DND-41 (cell line): ENCODE measurements around the gene NIM1K.
"Not testable (repeated sequence)": the region's sequence is repeated elsewhere in the genome, so short reads cannot be mapped to it uniquely, and the experiment has no call there.

ENCODE experiments used
- ATAC-seq: fragments of 200-7000 bp; cut with Tn5 transposase; 3 replicates; pipeline ENCODE4 v1.9.1; 2021; ENCODE audit warnings: low read depth; ENCODE audit not compliant: insufficient read depth
- DNase-seq: peaks from one replicate; pipeline ENCODE4 v3.0.0-alpha.2; 2020
- H2AFZ ChIP-seq: 2 replicates; pipeline ENCODE4 v1.6.0; 2012; ENCODE audit warnings: low read depth, low read length
- H3K27ac ChIP-seq: 2 replicates; pipeline ENCODE4 v1.5.1; 2012; ENCODE audit warnings: low read length, inconsistent platforms
- H3K27me3 ChIP-seq: fragments of 200-600 bp; sonication (generic); 2 replicates; pipeline ENCODE4 v1.6.0; 2012; ENCODE audit warnings: low read length, mild to moderate bottlenecking, inconsistent platforms; ENCODE audit not compliant: insufficient read depth, poor library complexity
- H3K36me3 ChIP-seq: 2 replicates; pipeline ENCODE4 v1.5.1; 2012; ENCODE audit warnings: low read length, inconsistent platforms; ENCODE audit not compliant: insufficient read depth
- H3K4me1 ChIP-seq: 2 replicates; pipeline ENCODE4 v1.5.1; 2012; ENCODE audit warnings: mild to moderate bottlenecking, low read length; ENCODE audit not compliant: insufficient read depth
- H3K4me2 ChIP-seq: 2 replicates; pipeline ENCODE4 v1.6.0; 2012; ENCODE audit warnings: mild to moderate bottlenecking, moderate library complexity, low read length, inconsistent platforms; ENCODE audit not compliant: insufficient read depth
- H3K4me3 ChIP-seq, 2 experiments: fragments of 200-600 bp in 1 of 2; shearing (Covaris generic) in 1 of 2; 2 replicates each; pipeline ENCODE4 v1.5.1; 2012 to 2016; ENCODE audit warnings: inconsistent platforms in 2 of 2, low read length in 2 of 2, mild to moderate bottlenecking in 2 of 2, low read depth in 1 of 2, moderate library complexity in 1 of 2
- H3K79me2 ChIP-seq: 2 replicates; pipeline ENCODE4 v1.6.0; 2012; ENCODE audit warnings: low read length, inconsistent platforms; ENCODE audit not compliant: insufficient read depth
- H3K9ac ChIP-seq: 2 replicates; pipeline ENCODE4 v1.6.0; 2012; ENCODE audit warnings: low read depth, mild to moderate bottlenecking, inconsistent platforms, low read length, moderate library complexity
- H3K9me3 ChIP-seq: 2 replicates; pipeline ENCODE4 v1.5.1; 2012; ENCODE audit warnings: low read length, moderate library complexity, mild to moderate bottlenecking, inconsistent platforms; ENCODE audit not compliant: insufficient read depth, severe bottlenecking
- H4K20me1 ChIP-seq: 2 replicates; pipeline ENCODE4 v1.6.0; 2012; ENCODE audit warnings: low read length; ENCODE audit not compliant: insufficient read depth
- CTCF ChIP-seq: IDR thresholded peaks from 2 replicates; pipeline ENCODE4 v1.5.1; 2012; ENCODE audit warnings: borderline replicate concordance, low read length, moderate library complexity, mild to moderate bottlenecking; ENCODE audit not compliant: poor library complexity, severe bottlenecking; ENCODE audit errors: extremely low read depth
- EZH2 ChIP-seq: IDR thresholded peaks from 3 replicates; pipeline ENCODE4 v1.6.1; 2012; ENCODE audit warnings: borderline replicate concordance, low read depth, mild to moderate bottlenecking, moderate library complexity, low read length, inconsistent platforms; ENCODE audit not compliant: severe bottlenecking

NIM1K gene

GRCh38 chr5:43172779-43173178, 19.2 kb upstream of the NIM1K start:
- no peak for DNase-seq
- peaks cover 5% of the 10 kb centered on the region; the same call in 1 of the 2 replicates for H3K79me2 ChIP-seq
- no peak overlapping the region for H3K9ac ChIP-seq
- TF ChIP-seq EZH2 = no peak
- no peak for TF ChIP-seq CTCF
- peaks cover 9% of the 10 kb centered on the region; the same call in 1 of the 2 replicates for H4K20me1 ChIP-seq
- H3K36me3 ChIP-seq = peaks cover 80% of the 10 kb centered on the region
- no peaks in the 10 kb centered on the region for H3K27me3 ChIP-seq
- H3K4me3 ChIP-seq = no peak overlapping the region
- no peak overlapping the region for H2AFZ ChIP-seq
- no peak for ATAC-seq
- no peaks in the 10 kb centered on the region for H3K9me3 ChIP-seq
- H3K27ac ChIP-seq = no peak overlapping the region
- H3K4me1 ChIP-seq = no peaks in the 10 kb centered on the region
- H3K4me2 ChIP-seq = no peak overlapping the region

DNA sequence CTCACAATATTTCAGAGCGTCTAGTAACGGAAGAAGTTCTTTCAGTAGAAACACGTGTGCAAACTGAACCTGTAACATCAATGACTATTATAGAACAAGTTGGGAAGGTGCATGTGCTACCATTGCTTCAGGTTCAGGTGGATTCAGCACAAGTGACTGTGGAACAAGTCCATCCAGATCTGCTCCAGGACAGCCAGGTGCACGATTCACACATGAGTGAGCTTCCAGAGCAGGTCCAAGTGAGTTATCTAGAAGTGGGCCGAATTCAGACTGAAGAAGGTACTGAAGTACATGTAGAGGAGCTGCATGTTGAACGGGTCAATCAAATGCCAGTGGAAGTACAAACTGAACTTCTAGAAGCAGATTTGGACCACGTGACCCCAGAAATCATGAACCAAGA, 17.4 kb upstream of the NIM1K start:
- peaks cover 7% of the 10 kb centered on the region; the same call in 1 of the 2 replicates for H4K20me1 ChIP-seq
- no peak overlapping the region for H3K4me3 ChIP-seq
- no peak for ATAC-seq
- H3K9me3 ChIP-seq = no peaks in the 10 kb centered on the region
- H3K27ac ChIP-seq = no peak overlapping the region
- no peak overlapping the region for H3K9ac ChIP-seq
- no peak for DNase-seq
- H3K4me1 ChIP-seq = no peaks in the 10 kb centered on the region
- H3K4me2 ChIP-seq = no peak overlapping the region
- peaks cover 3% of the 10 kb centered on the region; the same call in 1 of the 2 replicates for H3K79me2 ChIP-seq
- no peaks in the 10 kb centered on the region for H3K27me3 ChIP-seq
- TF ChIP-seq EZH2 = no peak
- TF ChIP-seq CTCF = no peak
- H2AFZ ChIP-seq = no peak overlapping the region
- peaks cover 65% of the 10 kb centered on the region for H3K36me3 ChIP-seq

DNA sequence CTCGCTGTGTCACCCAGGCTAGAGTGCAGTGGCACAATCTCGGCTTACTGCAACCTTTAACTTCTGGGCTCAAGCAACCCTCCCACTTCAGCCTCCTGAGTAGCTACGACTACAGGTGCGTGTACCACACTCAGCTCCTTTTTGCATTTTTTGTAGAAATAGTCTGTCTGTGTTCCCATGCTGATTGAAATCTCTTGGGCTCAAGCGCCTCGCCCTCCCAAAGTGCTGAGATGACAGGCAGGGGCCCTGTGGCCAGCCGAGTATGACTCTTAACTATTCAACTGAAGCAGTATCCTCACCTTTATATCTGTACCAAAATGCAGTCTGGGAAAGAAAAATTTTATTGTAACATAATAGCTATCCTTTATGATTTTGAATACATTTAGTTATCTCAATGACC, 12.2 kb upstream of the NIM1K start:
- Histone ChIP-seq H3K27me3 (no peaks in the 10 kb centered on the region), H2AFZ (no peak overlapping the region), H3K4me3 (no peak overlapping the region), H3K79me2 (no peaks in the 10 kb centered on the region), H4K20me1 (0 out of 2 replicates have a peak, but pooled peaks cover under 1% of the 10 kb centered on the region), H3K36me3 (peaks cover 36% of the 10 kb centered on the region), H3K9me3 (no peaks in the 10 kb centered on the region), H3K9ac (no peak overlapping the region), H3K4me1 (no peaks in the 10 kb centered on the region), H3K27ac (no peak overlapping the region), H3K4me2 (no peak overlapping the region)
- TF ChIP-seq EZH2 (no peak), CTCF (no peak)
- ATAC-seq (no peak), DNase-seq (no peak)

- H3K4me3 ChIP-seq = no peak overlapping the region
- H3K4me1 ChIP-seq = no peaks in the 10 kb centered on the region
- no peaks in the 10 kb centered on the region for H3K27me3 ChIP-seq
- H3K4me2 ChIP-seq = no peak overlapping the region
- no peak overlapping the region for H3K9ac ChIP-seq
- no peaks in the 10 kb centered on the region for H4K20me1 ChIP-seq
- no peak for DNase-seq
- H3K27ac ChIP-seq = no peak overlapping the region
- H2AFZ ChIP-seq = no peak overlapping the region
- TF ChIP-seq CTCF (no peak), EZH2 (no peak)
- H3K9me3 ChIP-seq = no peaks in the 10 kb centered on the region
- no peak for ATAC-seq
- no peaks in the 10 kb centered on the region for H3K79me2 ChIP-seq
- peaks cover 14% of the 10 kb centered on the region; the same call in 1 of the 2 replicates for H3K36me3 ChIP-seq
Measured at GRCh38 chr5:43182421-43182820, 9.6 kb upstream of the NIM1K start.

- not testable (repeated sequence) for ATAC-seq
Measured at GRCh38 chr5:43183101-43183500, 8.9 kb upstream of the NIM1K start.

More at GRCh38 chr5:43183101-43183500, 8.9 kb upstream of the NIM1K start:
- not testable (repeated sequence) for H3K9me3 ChIP-seq, H3K27ac ChIP-seq, H3K4me2 ChIP-seq, DNase-seq, H3K27me3 ChIP-seq, H2AFZ ChIP-seq, H3K79me2 ChIP-seq, H3K9ac ChIP-seq, H3K4me3 ChIP-seq, H3K4me1 ChIP-seq, H4K20me1 ChIP-seq, H3K36me3 ChIP-seq
